HPDE6-E6E7 (cell line): ENCODE measurements around the gene TOP3B.

Experiments
- DNase-seq: peaks from one replicate; pipeline ENCODE4 v3.0.0; 2011; ENCODE audit warnings: missing footprints; ENCODE audit errors: extremely low spot score

TOP3B gene

DNA sequence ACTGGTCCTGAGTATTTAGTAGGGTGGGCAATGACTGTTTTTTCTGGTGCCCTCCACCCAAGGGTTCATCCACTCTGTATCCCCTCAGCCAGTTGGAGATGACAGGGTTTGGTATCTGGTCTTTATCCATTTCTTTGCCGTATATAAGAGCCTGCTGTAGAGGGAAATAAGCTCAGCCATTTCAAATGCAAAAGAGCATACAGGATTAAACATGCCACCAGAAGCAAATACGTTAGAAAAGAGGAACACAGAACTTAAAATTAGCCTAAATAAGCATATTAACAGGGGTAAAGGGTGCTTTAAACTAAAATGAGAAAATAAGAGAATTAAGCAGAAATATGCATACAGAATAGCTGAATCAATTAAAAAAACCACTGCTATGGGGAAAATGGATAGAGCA lies 27.8 kb upstream of the TOP3B start:
- no peak for DNase-seq

DNA sequence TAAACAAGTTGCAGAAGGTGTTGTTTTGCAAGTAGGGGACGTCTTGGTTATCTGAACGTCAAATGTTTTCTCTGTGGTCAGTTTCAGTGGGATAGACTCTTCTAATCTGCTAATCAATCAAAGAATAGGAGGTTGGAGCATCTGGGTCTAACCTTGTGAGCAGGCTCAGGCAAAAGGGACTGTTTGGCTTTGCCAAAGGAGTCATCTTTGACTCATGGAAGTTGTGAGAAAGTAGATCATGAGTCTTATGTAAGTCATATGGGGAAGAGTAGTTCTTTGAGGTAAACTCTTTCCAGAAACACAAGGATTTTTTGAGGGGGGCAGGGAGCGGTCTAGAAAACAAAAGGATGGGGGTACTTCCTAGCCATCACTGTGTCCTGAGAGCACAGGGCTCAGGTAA lies 27.1 kb upstream of the TOP3B start:
- DNase-seq: peak; percentile 25

DNA sequence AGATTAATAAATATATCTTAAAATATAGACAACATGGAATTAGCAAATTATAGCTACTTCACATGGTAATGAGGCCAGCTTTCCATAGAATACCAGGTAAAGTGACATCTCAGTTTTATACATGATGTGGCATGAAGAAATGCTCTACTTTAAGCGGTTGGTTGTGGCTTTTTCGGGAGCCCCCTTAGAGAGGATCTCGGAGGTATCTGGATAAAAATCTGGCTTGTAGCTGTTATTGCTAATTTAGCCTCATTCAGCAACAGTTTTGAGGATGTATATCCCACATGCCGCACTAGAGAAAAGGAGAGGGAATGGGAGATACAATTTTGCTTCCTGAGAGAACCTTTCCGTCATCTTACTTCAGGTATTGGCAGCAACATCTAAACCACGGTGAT lies 24.0 kb upstream of the TOP3B start:
- DNase-seq: no peak

DNA sequence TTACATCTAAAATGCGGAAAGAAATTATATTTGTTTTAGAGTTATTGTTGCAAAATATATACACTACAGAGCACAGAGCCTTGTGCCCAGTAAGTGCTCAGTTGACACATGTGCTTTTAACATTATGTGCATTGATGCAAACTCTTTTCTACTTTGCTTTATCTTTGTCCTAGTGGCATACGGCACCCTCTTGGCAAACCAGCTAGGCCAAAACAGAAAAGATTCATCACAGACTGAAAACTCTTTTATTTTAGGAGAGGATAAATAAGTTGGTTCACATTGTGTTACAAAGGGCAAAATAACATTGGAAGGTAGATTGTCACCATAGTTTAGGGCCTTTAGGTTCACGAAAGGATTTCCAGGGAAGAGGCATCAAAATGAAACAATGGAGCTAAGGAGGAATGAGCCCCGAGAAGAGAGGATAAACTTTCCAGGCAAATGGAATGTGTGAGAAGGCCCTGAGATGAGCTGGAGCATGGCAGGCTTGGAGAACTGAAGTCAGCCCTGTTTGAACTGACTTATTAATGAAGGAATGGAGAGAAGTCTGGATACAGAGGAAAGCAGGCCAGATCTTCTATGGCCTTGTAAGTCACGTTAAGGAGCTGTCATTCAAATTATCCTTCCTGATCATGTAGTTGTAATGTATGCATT lies 23.5 kb upstream of the TOP3B start:
- no peak for DNase-seq

DNA sequence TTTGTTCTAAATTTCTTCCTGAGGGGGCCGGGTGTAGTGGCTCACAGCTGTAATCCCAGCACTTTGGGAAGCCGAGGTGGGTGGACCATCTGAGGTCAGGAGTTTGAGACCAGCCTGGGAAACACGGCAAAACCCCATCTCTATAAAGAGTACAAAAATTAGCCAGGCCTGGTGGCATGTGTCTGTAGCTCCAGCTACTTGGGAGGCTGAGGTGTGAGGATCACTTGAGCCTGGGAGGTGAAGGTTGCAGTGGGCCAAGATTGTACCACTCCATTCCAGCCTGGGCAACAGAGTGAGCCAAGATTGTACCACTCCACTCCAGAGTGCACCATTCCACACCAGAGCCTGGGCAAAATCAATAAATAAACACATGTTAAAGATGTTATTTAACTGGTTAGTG lies 20.6 kb upstream of the TOP3B start:
- no peak for DNase-seq

DNA sequence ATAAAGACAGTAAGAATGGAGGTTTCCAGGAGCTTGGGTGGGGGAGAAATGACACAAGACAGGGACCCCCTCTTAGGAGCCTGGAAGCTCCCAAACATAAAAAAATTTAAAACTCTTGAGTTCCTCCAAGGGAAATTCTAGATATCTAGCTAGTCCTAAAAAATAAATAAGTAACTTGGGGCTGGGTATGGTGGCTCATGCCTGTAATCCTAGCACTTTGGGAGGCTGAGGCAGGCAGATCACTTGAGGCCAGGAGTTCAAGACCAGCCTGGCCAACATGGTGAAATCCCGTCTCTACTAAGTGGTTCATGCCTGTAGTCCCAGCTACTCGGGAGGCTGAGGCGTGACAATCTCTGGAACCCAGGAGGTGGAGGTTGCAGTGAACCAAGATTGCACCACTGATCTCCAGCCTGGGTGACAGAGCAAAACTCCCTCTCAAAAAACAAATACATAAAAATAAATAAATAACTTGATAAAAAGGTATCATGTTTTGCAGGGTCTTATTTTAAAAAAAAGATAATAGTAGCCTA lies 20.0 kb upstream of the TOP3B start:
- DNase-seq: no peak

DNA sequence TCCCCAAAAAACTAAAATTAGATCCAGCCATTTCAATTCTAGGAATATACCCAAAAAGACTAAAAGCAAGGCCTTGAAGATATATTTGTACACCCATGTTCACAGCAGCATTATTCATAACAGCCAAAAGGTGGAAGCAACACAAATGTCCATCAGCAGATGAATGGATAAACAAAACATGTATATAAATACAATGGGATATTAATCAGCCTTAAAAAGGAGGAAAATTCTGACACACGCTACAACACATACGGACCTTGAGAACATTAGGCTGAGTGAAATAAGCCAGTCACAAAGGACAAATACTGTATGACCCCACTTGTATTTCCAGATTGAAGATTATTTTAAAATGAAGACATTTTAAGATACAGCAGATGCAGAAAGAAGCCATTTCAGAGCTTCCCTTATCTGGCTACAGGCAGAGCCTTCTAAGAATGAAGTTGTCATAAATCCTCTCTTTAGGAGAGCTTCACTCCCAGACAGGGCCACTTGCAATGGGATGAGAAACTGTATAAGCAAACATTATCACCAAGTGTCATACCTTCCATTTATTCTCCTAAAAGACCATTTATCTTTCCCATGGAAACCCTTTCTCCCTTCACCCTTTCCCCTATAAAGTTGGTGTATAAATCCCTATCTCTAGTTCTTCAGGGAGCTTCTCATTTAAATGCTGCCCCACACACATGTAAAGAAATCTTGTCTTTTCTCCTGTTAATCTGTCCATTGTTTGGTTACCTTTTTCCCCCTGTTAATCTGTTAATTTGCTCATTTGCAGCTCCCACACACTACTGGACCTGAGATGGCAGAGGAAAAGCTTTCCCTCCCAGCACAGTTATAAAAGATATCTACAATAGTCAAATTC lies 19.3 kb upstream of the TOP3B start:
- no peak for DNase-seq

DNA sequence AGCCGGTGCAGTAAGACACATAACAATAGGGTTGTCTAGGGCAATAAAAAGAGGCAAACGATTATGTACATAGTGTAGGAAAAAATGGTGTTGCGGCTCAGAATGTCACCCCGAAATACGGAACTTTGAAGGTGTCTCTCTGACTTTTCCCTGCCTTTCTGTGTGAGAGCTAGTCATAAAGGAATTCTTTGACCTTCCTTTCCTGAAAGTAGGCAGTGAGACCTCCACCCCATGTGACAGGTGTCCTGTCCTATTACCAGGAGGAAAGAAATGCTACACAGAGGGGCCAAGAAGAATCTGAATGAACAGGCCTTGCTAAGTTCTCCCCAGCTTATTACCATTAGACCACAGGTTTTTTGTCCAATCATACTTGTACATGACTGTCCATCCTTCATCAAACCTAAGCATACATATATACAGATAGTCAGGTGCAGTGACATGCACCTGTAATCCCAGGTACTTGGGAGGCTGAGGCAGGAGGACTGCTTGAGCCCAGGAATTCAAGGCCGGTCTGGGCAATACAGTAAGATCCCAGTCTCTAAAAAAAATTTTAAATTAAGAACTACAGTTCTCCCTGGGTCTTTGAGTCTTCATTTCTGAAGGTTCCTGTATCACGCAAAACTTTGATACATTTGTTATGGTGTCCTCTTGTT lies 16.1 kb upstream of the TOP3B start:
- DNase-seq: no peak

DNA sequence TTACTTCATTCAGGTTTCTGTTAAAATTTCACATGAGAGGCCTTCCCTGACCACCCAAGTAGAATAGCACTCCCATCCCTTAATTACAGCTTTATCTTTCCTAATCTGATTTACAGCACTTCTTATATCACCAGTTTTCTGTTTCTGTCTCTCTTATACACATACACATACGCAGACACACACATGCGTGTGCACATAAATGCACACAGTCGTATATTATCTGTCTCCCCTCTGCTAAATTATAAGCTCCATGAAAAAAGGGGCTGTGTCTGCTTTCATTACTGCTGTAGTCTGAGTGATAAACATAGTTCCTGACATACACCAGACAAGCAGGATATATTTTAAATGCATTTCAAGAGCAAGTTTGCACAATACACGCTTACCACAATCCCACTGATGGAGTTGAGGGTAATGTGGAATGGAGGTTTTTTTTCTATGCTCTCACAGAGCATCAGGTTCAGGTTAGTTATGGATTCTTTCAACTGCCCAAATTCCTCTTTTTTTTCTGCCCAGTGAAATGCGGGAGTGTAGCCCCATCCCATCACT lies 13.7 kb upstream of the TOP3B start:
- DNase-seq: no peak

DNA sequence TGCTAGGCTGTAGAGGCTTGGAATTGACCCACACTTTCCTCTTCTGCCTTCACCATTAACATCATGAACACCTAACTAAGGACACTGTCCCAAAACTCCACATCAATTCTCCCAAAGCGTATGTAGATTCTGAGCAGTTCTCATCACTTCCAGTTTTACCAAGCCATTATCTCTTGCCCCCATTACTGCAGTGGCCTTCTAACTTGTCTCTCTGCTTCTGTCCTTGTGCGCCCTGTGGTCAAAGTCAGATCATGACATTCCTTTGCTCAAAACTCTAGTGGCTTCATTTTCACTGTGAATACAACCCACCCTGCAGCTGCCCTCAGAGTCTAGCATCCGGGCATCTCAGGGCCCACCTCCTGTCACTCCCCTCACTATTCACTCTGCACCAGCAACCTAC lies 13.1 kb upstream of the TOP3B start:
- no peak for DNase-seq

DNA sequence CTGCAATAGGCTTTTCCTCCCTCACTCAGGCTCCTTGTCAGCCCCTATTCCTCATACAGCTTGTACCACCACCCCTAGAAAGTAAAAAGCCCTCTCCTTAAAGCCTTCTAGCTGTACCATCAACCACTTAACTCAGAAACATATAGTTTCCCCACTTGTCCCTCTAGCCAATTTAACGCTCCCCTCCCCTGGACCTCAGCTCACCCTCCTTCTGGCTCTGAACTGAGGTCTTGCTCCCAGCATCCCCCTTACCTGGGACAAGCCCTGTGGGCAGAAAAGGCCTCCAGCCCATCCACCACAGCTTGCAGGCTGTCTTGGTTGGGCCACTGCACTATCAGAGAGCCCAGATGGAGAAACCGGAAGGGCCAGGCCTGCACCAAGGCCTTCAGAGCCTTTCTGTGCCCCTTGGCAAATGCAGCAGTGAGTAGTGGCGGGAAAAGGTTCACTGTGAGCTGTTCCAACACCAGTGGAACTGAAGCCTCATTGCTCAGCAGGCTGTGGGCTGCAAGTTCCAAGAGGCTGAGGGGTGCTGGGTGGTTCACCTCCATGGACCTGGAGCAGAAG lies 12.4 kb upstream of the TOP3B start:
- no peak for DNase-seq

DNA sequence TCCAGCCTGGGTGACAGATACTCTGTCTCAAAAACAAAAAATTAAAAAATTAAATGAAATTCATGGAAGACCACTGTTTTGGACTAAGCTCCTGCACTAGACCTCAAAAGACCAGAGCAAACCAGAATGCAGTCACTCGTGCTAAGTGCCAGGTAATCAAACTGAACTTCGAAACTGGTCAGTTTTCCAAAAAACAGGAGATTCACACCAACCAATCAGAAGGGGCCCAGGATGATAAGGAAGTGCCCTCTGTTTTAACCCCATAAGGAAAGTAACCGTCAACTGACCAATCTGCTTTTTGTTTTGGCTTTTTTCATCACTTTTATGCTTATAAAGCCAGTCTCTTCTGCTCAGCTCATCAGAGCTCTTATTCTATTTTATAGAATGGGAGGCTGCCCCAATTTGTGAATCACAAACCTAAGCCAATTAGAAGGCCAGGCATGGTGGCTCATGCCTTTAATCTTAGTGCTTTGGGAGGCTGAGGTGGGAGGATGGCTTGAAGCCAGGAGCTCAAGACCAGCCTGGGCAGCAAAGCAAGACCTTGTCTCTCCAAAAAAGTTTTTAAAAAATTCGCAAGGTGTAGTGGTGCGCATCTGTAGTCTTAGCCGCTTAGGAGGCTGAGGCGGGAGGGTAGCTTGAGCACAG lies 10.1 kb upstream of the TOP3B start:
- DNase-seq: no peak

DNA sequence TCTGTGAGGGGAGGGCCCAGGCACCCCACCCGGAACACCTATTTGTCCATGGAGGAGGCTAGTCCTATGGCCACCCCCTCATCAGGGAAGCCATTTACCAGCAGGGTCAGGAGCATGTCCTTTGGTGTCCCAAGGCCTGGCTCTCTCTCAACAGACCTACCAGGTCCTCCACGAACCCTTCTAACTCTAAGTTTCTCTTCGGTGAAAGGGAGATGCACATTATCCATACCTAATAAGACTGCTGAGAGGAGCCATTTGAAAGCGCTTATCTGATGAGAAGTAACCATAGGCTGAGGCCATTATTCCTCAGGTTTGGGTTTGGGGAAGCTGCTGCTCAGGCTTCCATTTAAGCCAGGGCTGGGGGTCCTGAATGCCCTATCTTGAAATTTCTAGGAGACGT lies 9.2 kb upstream of the TOP3B start:
- DNase-seq: no peak

DNA sequence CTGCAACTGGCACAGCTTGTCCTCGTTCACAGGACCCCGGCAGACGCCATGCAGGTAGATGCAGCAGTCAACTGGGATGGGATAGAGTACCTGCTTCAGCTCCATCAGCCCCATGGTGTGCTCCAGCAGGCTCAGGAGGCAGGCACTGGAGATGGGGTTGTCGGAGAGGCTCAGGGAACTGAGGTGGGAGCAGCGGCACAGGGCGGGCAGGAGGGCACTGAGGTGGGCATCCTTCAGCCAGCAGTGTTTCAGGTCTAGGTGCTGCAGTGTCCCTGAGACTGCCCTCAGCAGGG lies 8.7 kb upstream of the TOP3B start:
- DNase-seq: no peak

DNA sequence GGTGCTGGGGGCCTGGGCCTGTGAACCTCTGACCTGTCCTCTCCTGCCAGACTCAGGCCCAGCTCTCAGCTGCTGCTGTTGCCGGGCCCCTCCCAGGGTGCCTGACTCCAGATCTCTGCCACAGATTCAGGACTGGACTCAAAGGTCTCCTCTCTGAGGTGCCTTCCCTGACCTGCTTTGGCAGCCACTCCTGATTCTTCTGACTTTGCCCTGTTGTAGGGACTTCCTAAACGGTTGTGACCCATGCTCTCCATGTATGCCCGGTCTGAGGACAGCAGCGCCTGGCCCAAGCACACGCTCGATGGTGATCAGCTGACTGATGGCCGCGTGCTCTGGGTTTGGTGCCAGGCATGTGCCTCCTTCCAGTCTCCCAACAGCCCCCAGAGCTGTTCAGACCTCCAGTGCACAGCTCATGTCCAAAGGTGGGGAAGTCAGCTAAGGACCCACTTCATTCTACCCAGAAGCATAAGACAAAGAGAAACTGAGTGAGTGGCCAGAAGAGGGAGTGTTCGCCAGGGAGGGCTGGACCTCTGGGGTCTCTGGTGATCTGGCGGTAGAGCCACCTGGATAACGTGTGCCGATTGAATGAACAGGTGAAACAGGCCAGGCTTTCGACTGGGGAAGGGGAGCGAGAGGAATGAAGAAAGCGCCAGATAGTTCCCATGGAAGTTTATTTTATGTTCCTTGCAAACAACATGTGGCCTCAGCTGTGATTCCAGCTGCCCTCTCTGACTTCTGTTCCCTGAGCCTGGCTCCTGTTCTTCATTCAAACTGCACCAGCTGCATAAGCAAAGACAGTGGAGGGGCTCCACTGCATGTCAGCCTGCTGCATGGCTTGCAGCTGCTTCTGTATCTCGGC lies 8.1 kb upstream of the TOP3B start:
- DNase-seq: no peak

DNA sequence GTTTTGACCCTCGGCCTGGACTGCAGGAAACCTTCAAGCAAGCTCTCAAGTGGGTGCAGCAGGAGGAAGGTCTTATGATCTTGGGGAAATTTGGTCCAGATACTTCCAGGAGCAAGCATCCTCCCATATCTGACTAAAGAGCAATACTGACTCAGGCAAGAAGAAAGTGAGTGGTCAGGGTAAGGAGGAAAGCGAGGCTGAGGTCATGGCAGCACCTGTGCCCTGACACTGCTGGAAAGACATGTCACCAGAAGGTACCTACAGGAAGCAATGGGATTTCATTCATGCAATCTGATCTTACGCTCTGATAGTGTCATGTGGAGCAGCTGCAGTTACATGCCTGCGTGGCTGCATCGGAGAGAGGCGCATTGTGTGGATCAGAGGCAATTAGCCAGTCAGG lies 6.5 kb upstream of the TOP3B start:
- DNase-seq: no peak

DNA sequence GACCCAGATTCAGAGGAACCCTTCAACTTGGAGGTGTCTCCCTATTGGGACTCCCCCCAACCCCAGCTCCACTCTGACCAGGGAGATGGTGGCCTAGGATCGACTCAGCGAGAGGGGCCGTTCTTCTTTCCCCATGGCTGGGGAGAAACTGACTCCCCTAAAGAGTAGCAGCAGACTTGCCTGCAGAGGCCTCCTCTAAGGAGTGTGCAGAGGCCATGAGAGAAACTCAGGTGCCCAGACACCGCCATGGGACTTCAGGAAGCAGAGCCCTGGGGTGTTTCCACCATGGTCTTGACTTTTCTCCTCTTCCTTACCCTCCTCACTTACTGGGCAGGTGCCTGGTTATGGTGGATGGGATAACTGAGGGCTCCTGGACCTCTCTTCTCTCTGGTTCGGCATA lies 2.6 kb upstream of the TOP3B start:
- DNase-seq: no peak

DNA sequence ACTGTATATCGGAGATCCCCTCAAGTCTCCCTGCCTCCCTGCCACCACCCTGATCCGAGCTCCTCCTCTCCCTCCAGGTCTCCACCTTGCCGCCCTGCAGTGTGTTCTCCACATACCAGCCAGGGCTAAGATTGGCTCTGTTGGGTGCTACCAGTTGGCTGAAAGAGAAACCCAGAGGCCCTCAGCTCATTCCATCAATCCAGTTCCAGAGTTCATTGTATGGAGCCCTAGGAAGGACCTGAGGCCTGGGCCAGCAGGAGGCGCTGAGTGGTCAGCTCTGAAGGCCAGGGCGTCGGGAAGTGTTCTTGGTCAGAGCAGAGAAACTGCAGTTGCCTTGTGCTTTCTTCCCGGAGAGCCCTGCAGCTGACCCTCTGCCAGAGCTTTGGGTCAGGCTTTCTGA lies 2.2 kb upstream of the TOP3B start:
- DNase-seq: no peak

DNA sequence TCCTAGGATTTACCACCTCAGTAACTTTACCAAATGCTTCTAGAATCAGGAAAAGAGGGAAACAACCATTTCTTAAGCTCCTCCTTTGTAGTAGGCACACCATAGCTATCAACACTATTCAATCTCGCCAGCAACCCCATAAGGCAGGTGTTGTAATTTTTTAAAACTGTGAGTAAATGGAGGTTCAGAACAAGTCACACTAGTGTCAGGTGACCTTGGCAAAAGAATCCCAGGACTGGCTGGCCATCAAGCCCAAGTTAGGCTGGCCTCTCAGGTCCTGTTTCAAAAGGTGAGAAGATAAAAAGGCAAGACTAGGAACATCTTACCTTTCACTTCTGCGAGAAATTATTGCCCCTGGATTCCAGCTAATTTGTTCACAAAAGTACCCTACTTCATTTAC lies 713 bp downstream of the TOP3B start:
- no peak for DNase-seq

DNA sequence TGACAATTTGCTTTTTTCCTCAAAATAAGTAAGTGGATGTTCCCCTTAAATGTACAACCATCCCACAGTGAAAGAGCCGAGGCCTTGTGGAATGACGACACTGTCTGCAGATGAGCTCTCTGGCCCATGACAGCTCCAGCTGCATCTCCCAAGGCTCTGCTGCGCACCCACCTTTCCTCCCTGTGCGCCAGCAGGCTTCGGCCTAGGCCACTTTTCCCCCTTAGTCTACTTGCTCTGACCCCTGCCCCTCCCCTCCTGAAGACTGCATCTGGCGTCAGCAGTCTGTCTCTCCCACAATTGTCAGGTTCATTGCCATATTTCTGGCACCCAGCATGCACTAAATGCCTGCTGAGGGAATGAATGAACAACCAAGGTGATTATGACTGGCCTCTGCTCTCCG lies 2.0 kb downstream of the TOP3B start:
- DNase-seq: no peak
